ENCODE results near the gene B3GALT6. TPM values are rescaled to one million over a fixed set of nuclear protein-coding genes. Genes with fewer than 3 reads are reported as not detected.

B3GALT6 gene
- total RNA-seq, 4 donors from 2014 or later, result 12.3 to 24.1 (median 15.0) TPM

DNA sequence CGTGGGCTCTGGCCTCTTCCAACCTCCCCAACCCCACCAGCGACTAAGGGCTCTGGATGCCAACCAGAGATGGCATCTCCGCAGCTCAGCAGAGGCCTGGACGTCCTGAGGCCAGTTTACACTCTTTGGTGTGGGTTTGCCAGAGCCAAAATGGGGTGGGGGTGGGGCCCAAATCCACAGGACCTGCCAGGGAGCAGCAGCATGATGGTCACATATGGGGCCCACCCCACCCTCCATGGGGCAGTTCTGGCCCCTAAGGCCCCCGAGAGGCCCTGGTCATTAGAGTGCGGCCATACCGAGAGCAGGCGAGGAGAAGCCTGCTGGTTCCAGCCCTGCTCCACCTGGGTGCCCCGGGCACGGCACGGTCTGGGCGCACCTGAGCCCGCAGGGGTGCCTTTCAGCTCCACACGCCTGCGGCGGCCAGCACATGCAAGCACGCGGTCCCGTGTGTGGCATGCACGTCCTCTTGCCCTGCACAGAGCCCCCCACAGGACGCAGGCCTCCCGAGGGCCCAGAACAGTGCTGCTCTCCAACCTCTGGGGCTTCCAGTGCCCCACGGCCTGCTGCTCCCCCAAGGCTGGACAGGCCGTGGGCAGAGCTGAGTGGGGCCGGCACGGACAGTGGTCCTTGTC, 9.7 kb downstream of the B3GALT6 start:
- WGBS, 2 donors (ENCODE audit: low coverage in 1 of 2), result no CpG with 5 or more reads among the region's 26 CpGs
- H3K4me1 ChIP-seq, result peaks cover 0 to 22% (median 6%) of the 10 kb centered on the region in 3 donors

GRCh38 chr1:1242461-1243265, 10.6 kb downstream of the B3GALT6 start:
- Histone ChIP-seq H3K9me3 (no peaks in the 10 kb centered on the region), H3K4me1 (peaks cover 0 to 19% (median 4%) of the 10 kb centered on the region in 3 donors), H3K27ac (no peak overlapping the region), H3K4me3 (no peak overlapping the region), H3K36me3 (peaks cover 0 to 25% of the 10 kb centered on the region in 2 donors), H3K27me3 (peaks cover 73% of the 10 kb centered on the region)
- TF ChIP-seq POLR2AphosphoS5 (IDR thresholded peaks at IDR 0.05) (no peak), CTCF (IDR thresholded peaks at IDR 0.05) (no peak), EP300 (IDR thresholded peaks at IDR 0.05) (no peak), POLR2A (IDR thresholded peaks at IDR 0.05) (no peak)
- no peak for ATAC-seq
- WGBS, 2 donors (ENCODE audit: low coverage in 1 of 2), result no CpG with 5 or more reads among the region's 41 CpGs

More for the DNA sequence above, 9.7 kb downstream of the B3GALT6 start:
- no peak overlapping the region for H3K4me3 ChIP-seq
- no peak overlapping the region for H3K27ac ChIP-seq
- peaks cover 0 to 25% of the 10 kb centered on the region in 2 donors for H3K36me3 ChIP-seq
- H3K9me3 ChIP-seq, result no peaks in the 10 kb centered on the region
- TF ChIP-seq POLR2AphosphoS5 (IDR thresholded peaks at IDR 0.05), result no peak
- ATAC-seq, result no peak
- H3K27me3 ChIP-seq, result peaks cover 69% of the 10 kb centered on the region

DNA sequence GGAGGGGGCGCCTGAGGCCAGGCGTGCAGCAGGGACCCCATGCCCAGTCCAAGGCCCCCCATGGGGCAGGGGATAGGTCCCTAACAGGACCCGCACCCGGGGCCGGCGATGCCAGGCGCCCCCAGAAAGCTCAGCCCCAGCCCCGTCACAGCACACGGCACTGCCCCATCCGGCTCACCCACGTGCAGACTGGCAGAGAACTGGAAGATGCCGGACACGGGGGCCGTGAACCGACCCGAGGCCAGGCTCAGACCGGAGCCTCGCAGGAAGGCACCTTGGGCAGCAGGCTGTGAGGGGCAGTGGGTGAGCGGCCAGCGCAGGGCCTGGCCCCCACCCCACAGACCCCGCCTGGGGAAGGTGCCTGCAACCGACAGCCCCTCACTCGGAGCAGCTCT, 11.2 kb downstream of the B3GALT6 start:
- TF ChIP-seq EP300 (IDR thresholded peaks at IDR 0.05), result no peak
- TF ChIP-seq POLR2A (IDR thresholded peaks at IDR 0.05), result no peak
- no peak for TF ChIP-seq POLR2AphosphoS5 (IDR thresholded peaks at IDR 0.05)
- no peak for TF ChIP-seq CTCF (IDR thresholded peaks at IDR 0.05)

GRCh38 chr1:1243807-1244191, 11.8 kb downstream of the B3GALT6 start:
- no peak overlapping the region for H3K4me3 ChIP-seq
- TF ChIP-seq EP300 (IDR thresholded peaks at IDR 0.05), result no peak

More for the DNA sequence above, 11.2 kb downstream of the B3GALT6 start:
- no peak overlapping the region for H3K27ac ChIP-seq
- H3K9me3 ChIP-seq, result no peaks in the 10 kb centered on the region
- H3K27me3 ChIP-seq, result peaks cover 73% of the 10 kb centered on the region
- no CpG with 5 or more reads among the region's 23 CpGs for WGBS, 2 donors (ENCODE audit: low coverage in 1 of 2)
- no peak for ATAC-seq
- peaks cover 0 to 25% of the 10 kb centered on the region in 2 donors for H3K36me3 ChIP-seq
- H3K4me3 ChIP-seq, result no peak overlapping the region
- H3K4me1 ChIP-seq, result peaks cover 0 to 16% (median 0%) of the 10 kb centered on the region in 3 donors

DNA sequence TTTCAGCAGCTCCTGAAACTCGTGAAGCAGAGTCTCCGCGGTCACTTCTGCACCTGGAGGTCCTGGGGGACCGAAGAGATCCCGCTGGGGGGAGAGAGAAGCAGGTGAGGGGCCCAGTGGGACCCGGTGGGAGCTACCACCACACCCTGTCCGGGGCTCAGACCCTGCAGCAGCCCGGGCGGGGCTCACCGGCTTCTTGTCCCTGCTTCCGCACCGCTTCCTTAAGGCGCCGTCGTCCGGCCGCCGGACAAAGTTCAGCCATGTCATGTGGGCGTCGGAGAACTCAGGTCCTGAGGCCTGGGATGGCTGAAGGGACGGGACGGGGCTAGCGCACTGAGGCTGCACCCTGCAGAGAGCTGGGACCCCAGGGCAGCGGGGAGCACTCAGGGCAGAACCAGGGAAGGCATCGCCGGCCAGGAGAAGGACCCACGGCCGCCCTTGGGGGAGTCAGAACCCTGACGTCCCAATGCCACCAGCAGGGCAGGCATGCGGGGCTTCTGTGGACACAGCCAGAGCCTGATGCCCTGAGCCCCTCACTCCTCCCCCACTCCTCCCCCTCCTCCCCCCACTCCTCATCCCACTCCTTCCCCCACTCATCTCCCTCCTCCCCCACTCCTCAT, 12.3 kb downstream of the B3GALT6 start:
- TF ChIP-seq POLR2AphosphoS5 (IDR thresholded peaks at IDR 0.05) (no peak), POLR2A (IDR thresholded peaks at IDR 0.05) (no peak), CTCF (IDR thresholded peaks at IDR 0.05) (no peak), EP300 (IDR thresholded peaks at IDR 0.05) (no peak)
- H3K9me3 ChIP-seq, result no peaks in the 10 kb centered on the region
- no peak for ATAC-seq
- H3K4me1 ChIP-seq, result peaks cover 0 to 16% (median 0%) of the 10 kb centered on the region in 3 donors
- peaks cover 67% of the 10 kb centered on the region for H3K27me3 ChIP-seq
- peaks cover 0 to 25% of the 10 kb centered on the region in 2 donors for H3K36me3 ChIP-seq
- no peak overlapping the region for H3K27ac ChIP-seq
- WGBS, 2 donors (ENCODE audit: low coverage in 1 of 2), result 74% methylated on average over 9 of the region's 30 CpGs; no CpG with 5 or more reads in 1 of the 2 donors
- no peak overlapping the region for H3K4me3 ChIP-seq

More at GRCh38 chr1:1243807-1244191, 11.8 kb downstream of the B3GALT6 start:
- peaks cover 72% of the 10 kb centered on the region for H3K27me3 ChIP-seq
- no peak for ATAC-seq
- WGBS, 2 donors (ENCODE audit: low coverage in 1 of 2), result no CpG with 5 or more reads among the region's 23 CpGs
- H3K36me3 ChIP-seq, result peaks cover 0 to 25% of the 10 kb centered on the region in 2 donors
- no peak overlapping the region for H3K27ac ChIP-seq
- peaks cover 0 to 16% (median 0%) of the 10 kb centered on the region in 3 donors for H3K4me1 ChIP-seq
- no peaks in the 10 kb centered on the region for H3K9me3 ChIP-seq

All from gastroesophageal sphincter (tissue), 4 donors.